HepG2 (cell line): ENCODE data around the gene LIPC. TPM values are rescaled to one million over a fixed set of nuclear protein-coding genes. Genes with fewer than 3 reads are reported as not detected.

Experiments used
- BCL6 ChIP-seq: IDR thresholded peaks from 2 replicates; pipeline ENCODE4 v1.6.1; 2016; ENCODE audit warnings: missing genetic modification reagents, missing compliant biosample characterization
- CREB3 ChIP-seq: sonication (generic); formaldehyde crosslinking; IDR thresholded peaks from 2 replicates; pipeline ENCODE4 v1.5.0; 2020; ENCODE audit warnings: missing genetic modification reagents
- DNMT3B ChIP-seq: conservative IDR thresholded peaks from 2 replicates; pipeline ENCODE4 v1.6.1; 2016; ENCODE audit warnings: missing biosample characterization, control low read depth
- FOXA1 ChIP-seq, 2 experiments: fragments of 450-650 bp in 1 of 2; sonication (generic) in 1 of 2; formaldehyde crosslinking in 1 of 2; IDR thresholded peaks; 2 replicates each; pipeline versions ENCODE4 v1.4.0 to v1.6.1; 2016 to 2020; ENCODE audit warnings: missing genetic modification reagents in 1 of 2
- GMEB2 ChIP-seq: IDR thresholded peaks from 2 replicates; pipeline ENCODE4 v1.6.1; 2016; ENCODE audit warnings: missing biosample characterization, missing genetic modification reagents, low read depth
- HNF4G ChIP-seq, 2 experiments: sonication (generic) in 1 of 2; formaldehyde crosslinking in 1 of 2; IDR thresholded peaks; 2 replicates each; pipeline versions ENCODE4 v1.4.0 to v1.6.1; 2011 to 2020; ENCODE audit warnings: borderline replicate concordance in 2 of 2, low read depth in 2 of 2, mild to moderate bottlenecking in 2 of 2, low read length in 1 of 2, missing genetic modification reagents in 1 of 2, moderate library complexity in 1 of 2
- IKZF1 ChIP-seq: fragments of 450-650 bp; IDR thresholded peaks from 2 replicates; pipeline ENCODE4 v1.7.1; 2016
- IRF9 ChIP-seq: sonication (generic); formaldehyde crosslinking; IDR thresholded peaks from 2 replicates; pipeline ENCODE4 v1.8.0; 2022; ENCODE audit warnings: missing genetic modification reagents, mild to moderate bottlenecking, borderline replicate concordance
- ISL2 ChIP-seq: sonication (generic); formaldehyde crosslinking; IDR thresholded peaks from 2 replicates; pipeline ENCODE4 v1.5.0; 2020; ENCODE audit warnings: missing genetic modification reagents
- NCOA1 ChIP-seq: sonication (generic); formaldehyde crosslinking; IDR thresholded peaks from 2 replicates; pipeline ENCODE4 v1.9.0; 2021; ENCODE audit warnings: missing genetic modification reagents
- SSRP1 ChIP-seq: IDR thresholded peaks from 2 replicates; pipeline ENCODE4 v1.6.1; 2016; ENCODE audit warnings: control low read depth
- TAF1 ChIP-seq: sonication (generic); formaldehyde crosslinking; IDR thresholded peaks from 2 replicates; pipeline ENCODE4 v1.4.0; 2020; ENCODE audit warnings: missing genetic modification reagents
- ZMYM3 ChIP-seq: sonication (generic); formaldehyde crosslinking; IDR thresholded peaks from 2 replicates; pipeline ENCODE4 v1.5.1; 2020; ENCODE audit warnings: mild to moderate bottlenecking, missing genetic modification reagents
- ZNF263 ChIP-seq: sonication (generic); formaldehyde crosslinking; IDR thresholded peaks from 2 replicates; pipeline ENCODE4 v1.4.0; 2020; ENCODE audit warnings: missing genetic modification reagents
- ZNF281 ChIP-seq: sonication (generic); formaldehyde crosslinking; IDR thresholded peaks from 2 replicates; pipeline ENCODE4 v1.4.0; 2020; ENCODE audit warnings: missing genetic modification reagents, borderline replicate concordance
- ZNF878 ChIP-seq: sonication (generic); formaldehyde crosslinking; IDR thresholded peaks from 2 replicates; pipeline ENCODE4 v1.8.1; 2023; ENCODE audit warnings: mild to moderate bottlenecking, missing genetic modification reagents, moderate library complexity
- polyA plus RNA-seq, 8 experiments: library from polyadenylated mRNA; depleted of rRNA in 3 of 8; stranded (reverse) in 7 of 8; unstranded in 1 of 8; fragments of >200 nt; fragmentation: Illumina TruSeq in 4 of 8; extraction: Trizol in 4 of 8; gene quantifications; 2 replicates each; pipeline versions ENCODE4 v1.2.1 to v1.2.3, GENCODE V29; 2011 to 2016; ENCODE audit warnings: low read depth in 4 of 8, missing spikeins in 1 of 8, mixed read lengths in 1 of 8; ENCODE audit not compliant: insufficient read depth in 1 of 8
- total RNA-seq, 5 experiments: library from RNA; depleted of rRNA; stranded (reverse); fragments of >200 nt; fragmentation: Illumina TruSeq; extraction: Trizol; gene quantifications; 2 replicates each; pipeline ENCODE4 v1.2.3, GENCODE V29; 2016; ENCODE audit warnings: low read depth in 1 of 5
- TF ChIP-seq, protein P1 (sequence below): sonication (generic); formaldehyde crosslinking; conservative IDR thresholded peaks from 2 replicates; pipeline ENCODE4 v1.4.0; 2020; ENCODE audit warnings: missing genetic modification reagents
- TF ChIP-seq, protein P2 (sequence below): fragments of 450-650 bp; IDR thresholded peaks from 2 replicates; pipeline ENCODE4 v1.6.1; 2017; ENCODE audit warnings: mild to moderate bottlenecking

Gene LIPC
- total and polyA plus RNA-seq, 2 of the 13 experiments (the other 11 are each of a cell fraction or from before 2014, with no cell fraction given) = 26.0 to 38.0 TPM

GRCh38 chr15:58419803-58420524, 11.8 kb upstream of the LIPC start (continued):
- TF ChIP-seq, protein P1, sequence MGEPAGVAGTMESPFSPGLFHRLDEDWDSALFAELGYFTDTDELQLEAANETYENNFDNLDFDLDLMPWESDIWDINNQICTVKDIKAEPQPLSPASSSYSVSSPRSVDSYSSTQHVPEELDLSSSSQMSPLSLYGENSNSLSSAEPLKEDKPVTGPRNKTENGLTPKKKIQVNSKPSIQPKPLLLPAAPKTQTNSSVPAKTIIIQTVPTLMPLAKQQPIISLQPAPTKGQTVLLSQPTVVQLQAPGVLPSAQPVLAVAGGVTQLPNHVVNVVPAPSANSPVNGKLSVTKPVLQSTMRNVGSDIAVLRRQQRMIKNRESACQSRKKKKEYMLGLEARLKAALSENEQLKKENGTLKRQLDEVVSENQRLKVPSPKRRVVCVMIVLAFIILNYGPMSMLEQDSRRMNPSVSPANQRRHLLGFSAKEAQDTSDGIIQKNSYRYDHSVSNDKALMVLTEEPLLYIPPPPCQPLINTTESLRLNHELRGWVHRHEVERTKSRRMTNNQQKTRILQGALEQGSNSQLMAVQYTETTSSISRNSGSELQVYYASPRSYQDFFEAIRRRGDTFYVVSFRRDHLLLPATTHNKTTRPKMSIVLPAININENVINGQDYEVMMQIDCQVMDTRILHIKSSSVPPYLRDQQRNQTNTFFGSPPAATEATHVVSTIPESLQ (CRISPR knock-in tag) = no peak
- TF ChIP-seq ZNF281 (CRISPR knock-in tag) = no peak
- TF ChIP-seq TAF1 (CRISPR knock-in tag) = no peak
- 0 out of 2 replicates have a peak, but pooled peaks have one; percentile 22 for TF ChIP-seq ZMYM3 (CRISPR knock-in tag)
- no peak for TF ChIP-seq IKZF1
- no peak for TF ChIP-seq ZNF878 (CRISPR knock-in tag)
- TF ChIP-seq NCOA1 = no peak
- no peak for TF ChIP-seq IRF9
- TF ChIP-seq SSRP1 (CRISPR knock-in tag) = no peak
- TF ChIP-seq, protein P2, sequence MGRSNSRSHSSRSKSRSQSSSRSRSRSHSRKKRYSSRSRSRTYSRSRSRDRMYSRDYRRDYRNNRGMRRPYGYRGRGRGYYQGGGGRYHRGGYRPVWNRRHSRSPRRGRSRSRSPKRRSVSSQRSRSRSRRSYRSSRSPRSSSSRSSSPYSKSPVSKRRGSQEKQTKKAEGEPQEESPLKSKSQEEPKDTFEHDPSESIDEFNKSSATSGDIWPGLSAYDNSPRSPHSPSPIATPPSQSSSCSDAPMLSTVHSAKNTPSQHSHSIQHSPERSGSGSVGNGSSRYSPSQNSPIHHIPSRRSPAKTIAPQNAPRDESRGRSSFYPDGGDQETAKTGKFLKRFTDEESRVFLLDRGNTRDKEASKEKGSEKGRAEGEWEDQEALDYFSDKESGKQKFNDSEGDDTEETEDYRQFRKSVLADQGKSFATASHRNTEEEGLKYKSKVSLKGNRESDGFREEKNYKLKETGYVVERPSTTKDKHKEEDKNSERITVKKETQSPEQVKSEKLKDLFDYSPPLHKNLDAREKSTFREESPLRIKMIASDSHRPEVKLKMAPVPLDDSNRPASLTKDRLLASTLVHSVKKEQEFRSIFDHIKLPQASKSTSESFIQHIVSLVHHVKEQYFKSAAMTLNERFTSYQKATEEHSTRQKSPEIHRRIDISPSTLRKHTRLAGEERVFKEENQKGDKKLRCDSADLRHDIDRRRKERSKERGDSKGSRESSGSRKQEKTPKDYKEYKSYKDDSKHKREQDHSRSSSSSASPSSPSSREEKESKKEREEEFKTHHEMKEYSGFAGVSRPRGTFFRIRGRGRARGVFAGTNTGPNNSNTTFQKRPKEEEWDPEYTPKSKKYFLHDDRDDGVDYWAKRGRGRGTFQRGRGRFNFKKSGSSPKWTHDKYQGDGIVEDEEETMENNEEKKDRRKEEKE = no peak
- TF ChIP-seq CREB3 (CRISPR knock-in tag) = no peak
- peak; percentile 78 for TF ChIP-seq ZNF263
- peak; percentile 78 for TF ChIP-seq BCL6 (CRISPR knock-in tag)
- 0 out of 2 replicates have a peak, but pooled peaks have one; percentile 38 for TF ChIP-seq DNMT3B (CRISPR knock-in tag)
- no peak for TF ChIP-seq HNF4G (IDR thresholded peaks at IDR 0.05; ENCODE audit: borderline replicate concordance, low read depth, low read length)
- no peak for TF ChIP-seq HNF4G (CRISPR knock-in tag; IDR thresholded peaks at IDR 0.05; ENCODE audit: borderline replicate concordance, low read depth)
- TF ChIP-seq ISL2 (CRISPR knock-in tag) = no peak
- no peak for TF ChIP-seq FOXA1 (IDR thresholded peaks at IDR 0.05)
- peak; percentile 38; the same call in 1 of the 2 replicates for TF ChIP-seq FOXA1 (CRISPR knock-in tag; IDR thresholded peaks at IDR 0.05)
- TF ChIP-seq GMEB2 (CRISPR knock-in tag) = no peak
